Common myeloid progenitor, CD34-positive (primary cell): Measurements from ENCODE around the gene PWWP2A.
"Not testable (repeated sequence)": the region's sequence is repeated elsewhere in the genome, so short reads cannot be mapped to it uniquely, and the experiment has no call there.

Source experiments
- CTCF ChIA-PET: fragments of 350-600 bp; sonication (Branson Sonifier 250); formaldehyde crosslinking; loops from one replicate; lab custom pipeline; 2021; ENCODE audit warnings: antibody characterized with exemption; lab: Charles Lee
- POLR2A ChIA-PET: fragments of 350-600 bp; sonication (Branson Sonifier 250); formaldehyde crosslinking; loops from one replicate; lab custom pipeline; 2021; ENCODE audit warnings: antibody characterized with exemption; lab: Charles Lee
- DNase-seq, 3 donors: peaks; one replicate each; pipeline versions ENCODE4 v3.0.0 to v3.0.0-alpha.2; 2013
- H3K27ac ChIP-seq, 2 experiments: 1 replicate in 1 of 2; 2 replicates in 1 of 2; pipeline ENCODE4 v1.7.0; 2013; ENCODE audit warnings: inconsistent platforms in 2 of 2, low read length in 2 of 2, mild to moderate bottlenecking in 2 of 2, low read depth in 1 of 2, moderate library complexity in 1 of 2; ENCODE audit not compliant: severe bottlenecking in 2 of 2, insufficient read depth in 1 of 2, poor library complexity in 1 of 2
- H3K27me3 ChIP-seq, 5 experiments: replicated peaks in 2 of 5; 1 replicate in 3 of 5; 2 replicates in 2 of 5; pipeline versions ENCODE4 v1.6.1 to v1.7.0; 2013; ENCODE audit warnings: low read length in 4 of 5, mild to moderate bottlenecking in 2 of 5, moderate library complexity in 2 of 5, inconsistent platforms in 1 of 5; ENCODE audit not compliant: insufficient read depth in 5 of 5, control insufficient read depth in 4 of 5
- H3K36me3 ChIP-seq, 4 experiments: 1 replicate in 2 of 4; 2 replicates in 2 of 4; pipeline versions ENCODE4 v1.6.1 to v1.7.0; 2013; ENCODE audit warnings: low read length in 3 of 4, control low read depth in 1 of 4, mild to moderate bottlenecking in 1 of 4; ENCODE audit not compliant: control insufficient read depth in 4 of 4, insufficient read depth in 4 of 4
- H3K4me1 ChIP-seq, 4 experiments: 1 replicate in 3 of 4; 2 replicates in 1 of 4; pipeline versions ENCODE4 v1.6.1 to v1.7.1; 2013; ENCODE audit warnings: low read length in 3 of 4, mild to moderate bottlenecking in 3 of 4, control low read depth in 1 of 4, inconsistent platforms in 1 of 4, moderate library complexity in 1 of 4; ENCODE audit not compliant: control insufficient read depth in 4 of 4, insufficient read depth in 4 of 4; ENCODE audit errors: control extremely low read depth in 1 of 4
- H3K4me3 ChIP-seq, 7 experiments: 1 replicate in 4 of 7; 2 replicates in 3 of 7; pipeline versions ENCODE4 v1.5.1 to v1.7.0; 2013; ENCODE audit warnings: mild to moderate bottlenecking in 7 of 7, low read length in 6 of 7, moderate library complexity in 6 of 7, inconsistent platforms in 2 of 7, low read depth in 2 of 7, control low read depth in 1 of 7; ENCODE audit not compliant: insufficient read depth in 4 of 7, control insufficient read depth in 1 of 7; ENCODE audit errors: extremely low read depth in 1 of 7
- H3K9me3 ChIP-seq, 5 experiments: 1 replicate in 4 of 5; 2 replicates in 1 of 5; pipeline versions ENCODE4 v1.6.1 to v1.7.1; 2013; ENCODE audit warnings: low read length in 4 of 5, mild to moderate bottlenecking in 2 of 5, inconsistent platforms in 1 of 5, low read depth in 1 of 5, moderate library complexity in 1 of 5; ENCODE audit not compliant: control insufficient read depth in 4 of 5, insufficient read depth in 2 of 5; ENCODE audit errors: control extremely low read depth in 1 of 5
- WGBS: methylation state at CpG from one replicate; pipeline ENCODE4 v1.1.5; 2013; ENCODE audit not compliant: insufficient coverage; 5-methylcytosine and 5-hydroxymethylcytosine counted together

The PWWP2A gene

GRCh38 chr5:160162910-160163309, 43.7 kb upstream of the PWWP2A start:
- CTCF ChIA-PET, result interaction anchor here (0.7 kb wide), 1 partner anchor 24 kb away, joined by 6 read pairs; no protein-coding TSS in a partner anchor
- Histone ChIP-seq H3K27me3 (no peaks in the 10 kb centered on the region), H3K4me1 (peaks cover 0 to 25% (median 18%) of the 10 kb centered on the region in 4 experiments), H3K36me3 (no peaks in the 10 kb centered on the region), H3K9me3 (no peaks in the 10 kb centered on the region), H3K27ac (no peak overlapping the region), H3K4me3 (no peak overlapping the region)
- POLR2A ChIA-PET, result no interaction called here
- 94% methylated on average over 5 of the region's 7 CpGs for WGBS
- DNase-seq, result no peak

GRCh38 chr5:160161626-160162025, 42.4 kb upstream of the PWWP2A start:
- Histone ChIP-seq H3K36me3 (no peaks in the 10 kb centered on the region), H3K9me3 (no peaks in the 10 kb centered on the region), H3K27ac (no peak overlapping the region), H3K4me1 (peaks cover 0 to 21% (median 16%) of the 10 kb centered on the region in 4 experiments), H3K27me3 (no peaks in the 10 kb centered on the region), H3K4me3 (no peak overlapping the region)
- no peak for DNase-seq
- 100% methylated on average over 5 of the region's 6 CpGs for WGBS
- POLR2A ChIA-PET, result no interaction called here
- CTCF ChIA-PET, result no interaction called here

GRCh38 chr5:160160875-160161274, 41.6 kb upstream of the PWWP2A start:
- DNase-seq, H3K27ac ChIP-seq, H3K9me3 ChIP-seq, CTCF ChIA-PET, H3K36me3 ChIP-seq, POLR2A ChIA-PET, H3K27me3 ChIP-seq, H3K4me3 ChIP-seq: not testable (repeated sequence)
- peaks cover 0 to 14% (median 13%) of the 10 kb centered on the region in 4 experiments for H3K4me1 ChIP-seq
- 67% methylated on average over 1 of the region's 3 CpGs for WGBS

DNA sequence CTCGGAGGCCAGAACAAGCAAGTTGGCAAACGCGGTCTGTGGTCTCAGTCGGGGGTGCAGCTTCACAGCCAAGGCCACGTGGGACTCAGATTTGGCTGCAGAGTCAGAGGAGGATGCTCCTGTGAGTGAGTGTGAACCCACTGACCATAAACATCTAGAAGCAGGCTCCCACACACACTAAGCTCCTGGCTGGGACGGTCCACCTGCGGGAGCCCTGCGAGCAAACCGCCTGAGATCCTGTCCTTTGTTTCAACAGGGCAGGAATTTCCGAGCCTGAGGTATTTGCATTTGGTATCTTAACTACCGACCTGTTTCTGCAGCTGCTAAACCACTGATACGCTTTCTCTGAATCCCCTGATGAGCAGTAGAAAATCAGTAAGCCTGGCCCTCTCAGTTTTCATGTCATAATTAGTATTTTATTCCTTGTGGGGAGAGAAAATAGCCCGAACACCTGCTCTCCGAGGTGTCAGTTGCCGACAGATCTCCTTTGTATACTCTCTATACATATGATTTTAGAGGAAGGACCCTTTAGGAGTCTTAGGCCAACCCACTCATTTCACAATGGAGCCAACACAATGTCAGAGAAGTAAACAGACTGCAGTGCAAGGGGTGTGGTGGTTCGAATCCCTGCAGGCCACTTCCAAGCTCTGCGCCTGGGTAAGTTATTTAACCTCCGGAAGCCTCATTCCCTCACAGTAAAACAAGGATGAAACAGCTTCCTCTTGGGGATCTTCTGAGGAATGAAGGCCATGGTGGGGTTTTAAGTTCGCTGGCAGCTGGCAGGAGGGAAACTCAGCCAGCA, 40.9 kb upstream of the PWWP2A start:
- DNase-seq, result no peak
- Histone ChIP-seq H3K36me3 (no peaks in the 10 kb centered on the region), H3K27ac (no peak overlapping the region), H3K4me3 (no peak overlapping the region), H3K27me3 (no peaks in the 10 kb centered on the region), H3K4me1 (peaks cover 0 to 7% (median 6%) of the 10 kb centered on the region in 4 experiments), H3K9me3 (no peaks in the 10 kb centered on the region)
- ChIA-PET POLR2A (no interaction called here), CTCF (interaction anchor here (0.6 kb wide), 1 partner anchor 105 kb away, joined by 3 read pairs; no protein-coding TSS in a partner anchor)
- WGBS, result 91% methylated on average over 17 of the region's 19 CpGs

DNA sequence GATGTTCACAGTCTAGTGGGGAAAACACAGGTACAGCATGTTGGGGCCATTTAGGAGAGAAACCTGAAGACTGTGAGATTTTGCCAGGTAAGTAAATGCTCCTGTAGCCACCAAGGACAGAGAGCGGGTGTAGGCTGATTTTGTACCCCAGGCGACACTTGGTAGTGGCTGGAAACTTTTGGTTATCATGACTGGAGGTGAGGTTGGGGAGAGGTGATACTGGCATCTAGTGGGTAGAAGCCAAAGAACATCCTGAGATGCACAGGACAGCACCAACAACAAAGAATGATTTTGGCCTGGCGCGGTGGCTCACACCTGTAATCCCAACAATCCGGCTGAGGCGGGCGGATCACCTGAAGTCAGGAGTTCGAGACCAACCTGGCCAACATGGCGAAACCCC, 38.8 kb upstream of the PWWP2A start:
- Histone ChIP-seq H3K36me3 (no peaks in the 10 kb centered on the region), H3K27ac (no peak overlapping the region), H3K4me1 (no peaks in the 10 kb centered on the region), H3K27me3 (no peaks in the 10 kb centered on the region), H3K4me3 (no peak overlapping the region), H3K9me3 (no peaks in the 10 kb centered on the region)
- POLR2A ChIA-PET, result no interaction called here
- DNase-seq, result peak in 1 of 3 donors; percentile 22
- WGBS, result 100% methylated on average over 4 of the region's 9 CpGs
- CTCF ChIA-PET, result no interaction called here

- Histone ChIP-seq H3K27ac (no peak overlapping the region), H3K27me3 (no peaks in the 10 kb centered on the region), H3K9me3 (no peaks in the 10 kb centered on the region), H3K4me3 (no peak overlapping the region), H3K4me1 (no peaks in the 10 kb centered on the region), H3K36me3 (no peaks in the 10 kb centered on the region)
- ChIA-PET POLR2A (no interaction called here), CTCF (no interaction called here)
- WGBS, result 95% methylated on average over 4 of the region's 6 CpGs
- DNase-seq, result no peak
Measured at GRCh38 chr5:160155017-160155750, 35.9 kb upstream of the PWWP2A start.

DNA sequence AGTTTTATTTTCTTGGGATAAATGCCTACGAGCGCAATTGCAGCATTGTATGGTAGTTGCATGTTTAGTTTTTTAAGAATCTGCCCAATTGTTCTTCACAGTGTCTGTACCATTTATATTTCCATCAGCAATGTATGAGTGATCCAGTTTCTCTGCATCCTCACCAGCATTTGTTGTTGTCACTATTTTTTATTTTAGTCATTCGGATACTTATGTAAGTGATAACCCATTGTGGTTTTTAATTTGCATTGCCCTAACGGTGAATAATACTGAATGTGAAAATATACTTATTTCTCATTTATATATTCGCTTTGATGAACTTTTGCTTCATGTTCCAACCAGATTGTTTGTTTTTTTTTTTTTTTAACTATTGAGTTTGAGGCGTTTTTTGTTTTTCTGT, 33.7 kb upstream of the PWWP2A start:
- 83% methylated on average over 1 of the region's 6 CpGs for WGBS
- CTCF ChIA-PET, result interaction anchor here (1.0 kb wide), 1 partner anchor 131 kb away, joined by 3 read pairs; no protein-coding TSS in a partner anchor

More for the DNA sequence above, 33.7 kb upstream of the PWWP2A start:
- H3K4me3 ChIP-seq, result no peak overlapping the region
- H3K27ac ChIP-seq, result no peak overlapping the region
- H3K27me3 ChIP-seq, result no peaks in the 10 kb centered on the region
- POLR2A ChIA-PET, result no interaction called here
- H3K36me3 ChIP-seq, result no peaks in the 10 kb centered on the region
- DNase-seq, result no peak
- no peaks in the 10 kb centered on the region for H3K4me1 ChIP-seq
- no peaks in the 10 kb centered on the region for H3K9me3 ChIP-seq
